GM10847 (cell line): ENCODE data around the gene HUWE1.

Experiments
- POLR2A ChIP-seq: IDR thresholded peaks from 2 replicates; pipeline ENCODE4 v1.6.1; 2011; ENCODE audit not compliant: insufficient read length; ENCODE audit errors: extremely low read depth

Gene HUWE1

GRCh38 chrX:53587795-53588420, 98.6 kb downstream of the HUWE1 start:
- no peak for TF ChIP-seq POLR2A

- TF ChIP-seq POLR2A: no peak
Observed at GRCh38 chrX:53584891-53585290, 101.6 kb downstream of the HUWE1 start.

GRCh38 chrX:53583571-53583970, 102.9 kb downstream of the HUWE1 start:
- TF ChIP-seq POLR2A: no peak

GRCh38 chrX:53580742-53581504, 105.6 kb downstream of the HUWE1 start:
- no peak for TF ChIP-seq POLR2A

GRCh38 chrX:53571494-53571893, 115.0 kb downstream of the HUWE1 start:
- no peak for TF ChIP-seq POLR2A

GRCh38 chrX:53563324-53563723, 123.2 kb downstream of the HUWE1 start:
- no peak for TF ChIP-seq POLR2A

- TF ChIP-seq POLR2A: no peak
Observed at GRCh38 chrX:53561912-53562311, 124.6 kb downstream of the HUWE1 start.

GRCh38 chrX:53558646-53559045, 127.9 kb downstream of the HUWE1 start:
- no peak for TF ChIP-seq POLR2A

- TF ChIP-seq POLR2A: no peak
Observed at GRCh38 chrX:53556868-53557267, 129.7 kb downstream of the HUWE1 start.

GRCh38 chrX:53550756-53551463, 135.6 kb downstream of the HUWE1 start:
- TF ChIP-seq POLR2A: no peak

GRCh38 chrX:53547668-53548067, 138.9 kb downstream of the HUWE1 start:
- TF ChIP-seq POLR2A: no peak

GRCh38 chrX:53544936-53545335, 141.6 kb downstream of the HUWE1 start:
- no peak for TF ChIP-seq POLR2A

- no peak for TF ChIP-seq POLR2A
Observed at GRCh38 chrX:53538781-53539180, 147.7 kb downstream of the HUWE1 start.

- TF ChIP-seq POLR2A: no peak
Observed at GRCh38 chrX:53526999-53527398, 159.5 kb downstream of the HUWE1 start.

GRCh38 chrX:53511322-53511721, 175.2 kb downstream of the HUWE1 start:
- TF ChIP-seq POLR2A: no peak

- TF ChIP-seq POLR2A: no peak
Observed at GRCh38 chrX:53494436-53494835, 192.1 kb downstream of the HUWE1 start.
